ENCODE data around the gene NFILZ. TPM values are rescaled to one million over a fixed set of nuclear protein-coding genes. Genes with fewer than 3 reads are reported as not detected.
"Not testable (repeated sequence)": the region's sequence is repeated elsewhere in the genome, so short reads cannot be mapped to it uniquely, and the experiment has no call there.

NFILZ gene
- total RNA-seq, 2 experiments from 2014 or later: not detected

DNA sequence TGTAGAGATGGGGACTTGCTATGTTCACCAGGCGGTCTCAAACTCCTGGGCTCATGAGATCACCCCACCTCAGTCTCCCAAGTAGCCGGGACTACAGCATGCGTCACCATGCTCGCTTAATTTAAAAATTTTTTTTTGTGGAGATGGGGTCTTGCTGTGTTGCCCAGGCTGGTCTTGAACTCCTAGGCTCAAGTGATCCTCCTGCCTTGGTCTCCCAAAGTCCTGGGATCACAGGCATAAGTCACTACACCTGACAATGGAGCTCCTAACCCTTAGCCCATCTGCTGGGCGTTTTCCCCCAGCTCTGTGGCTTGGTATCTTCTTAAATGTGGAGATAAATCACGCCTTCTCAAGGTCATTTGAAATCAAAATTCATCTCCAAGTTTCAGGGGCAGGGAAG lies 13.6 kb upstream of the NFILZ start:
- no peak overlapping the region for H3K27ac Mint-ChIP-seq
- H3K9me3 Mint-ChIP-seq: no peaks in the 10 kb centered on the region
- no peak for ATAC-seq (ENCODE audit: low read depth)
- H3K36me3 Mint-ChIP-seq: no peaks in the 10 kb centered on the region
- peaks cover 9% of the 10 kb centered on the region for H3K27me3 Mint-ChIP-seq
- H3K4me1 Mint-ChIP-seq: peaks cover 13% of the 10 kb centered on the region
- POLR2A ChIA-PET: no interaction called here
- no peak for DNase-seq
- no peak overlapping the region for H3K4me3 Mint-ChIP-seq

DNA sequence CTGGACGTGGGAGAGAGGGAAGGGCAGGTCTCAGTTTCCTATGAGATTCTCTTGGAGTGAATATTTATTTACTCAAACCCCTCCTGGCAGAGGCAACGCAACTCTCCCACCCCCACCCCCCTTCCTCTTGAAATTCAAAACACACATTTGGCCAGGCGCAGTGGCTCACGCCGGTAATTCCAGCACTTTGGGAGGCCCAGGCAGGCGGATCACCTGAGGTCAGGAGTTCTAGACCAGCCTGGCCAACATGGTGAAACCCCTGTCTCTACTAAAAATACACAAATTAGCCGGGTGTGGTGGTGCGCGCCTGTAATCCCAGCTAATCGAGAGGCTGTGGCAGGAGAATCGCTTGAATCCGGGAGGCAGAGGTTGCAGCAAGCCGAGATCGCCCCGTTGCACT lies 13.1 kb upstream of the NFILZ start:
- not testable (repeated sequence) for ATAC-seq (ENCODE audit: low read depth)

DNA sequence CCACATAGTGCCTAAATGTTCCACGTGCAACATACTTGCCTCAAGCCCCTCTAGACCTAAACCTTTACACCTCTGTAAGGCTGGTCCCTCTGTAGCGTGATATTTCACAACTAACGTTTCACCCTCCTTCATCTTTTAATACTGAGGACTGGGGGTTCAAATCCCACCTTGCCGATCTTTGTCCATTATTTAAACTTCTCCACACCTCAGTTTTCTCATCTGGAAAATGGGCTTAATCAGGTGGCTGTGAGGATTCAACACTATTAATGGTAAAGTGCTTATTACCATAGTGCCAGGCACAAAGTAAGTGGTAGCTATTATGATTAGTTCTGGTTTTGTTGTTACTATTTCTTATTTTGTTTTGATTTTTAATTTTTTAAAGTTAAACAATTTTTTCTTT lies 12.4 kb upstream of the NFILZ start:
- Mint-ChIP-seq H3K4me3 (no peak overlapping the region), H3K36me3 (no peaks in the 10 kb centered on the region), H3K27me3 (peaks cover 8% of the 10 kb centered on the region), H3K4me1 (peaks cover 6% of the 10 kb centered on the region), H3K9me3 (no peaks in the 10 kb centered on the region), H3K27ac (no peak overlapping the region)
- ATAC-seq (ENCODE audit: low read depth): no peak
- no peak for DNase-seq
- POLR2A ChIA-PET: no interaction called here

More for the DNA sequence above, 13.1 kb upstream of the NFILZ start:
- H3K27ac Mint-ChIP-seq, H3K4me3 Mint-ChIP-seq, H3K36me3 Mint-ChIP-seq, DNase-seq, POLR2A ChIA-PET, H3K9me3 Mint-ChIP-seq, H3K27me3 Mint-ChIP-seq: not testable (repeated sequence)
- peaks cover 11% of the 10 kb centered on the region for H3K4me1 Mint-ChIP-seq

DNA sequence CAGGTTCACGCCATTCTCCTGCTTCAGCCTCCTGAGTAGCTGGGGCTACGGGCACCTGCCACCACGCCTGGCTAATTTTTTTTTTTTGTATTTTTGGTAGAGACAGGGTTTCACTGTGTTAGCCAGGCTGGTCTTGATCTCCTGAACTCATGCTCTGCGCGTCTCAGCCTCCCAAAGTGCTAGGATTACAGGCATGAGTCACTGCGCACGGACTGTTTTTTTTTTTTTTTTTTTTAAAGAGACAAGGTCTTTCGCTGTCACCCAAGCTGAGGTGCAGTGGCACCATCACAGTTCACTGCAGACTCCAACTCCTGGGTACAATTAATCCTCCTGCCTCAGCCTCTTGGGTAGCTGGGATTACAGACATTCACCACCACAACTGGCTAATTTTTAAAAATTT lies 11.7 kb upstream of the NFILZ start:
- no peak overlapping the region for H3K27ac Mint-ChIP-seq

DNA sequence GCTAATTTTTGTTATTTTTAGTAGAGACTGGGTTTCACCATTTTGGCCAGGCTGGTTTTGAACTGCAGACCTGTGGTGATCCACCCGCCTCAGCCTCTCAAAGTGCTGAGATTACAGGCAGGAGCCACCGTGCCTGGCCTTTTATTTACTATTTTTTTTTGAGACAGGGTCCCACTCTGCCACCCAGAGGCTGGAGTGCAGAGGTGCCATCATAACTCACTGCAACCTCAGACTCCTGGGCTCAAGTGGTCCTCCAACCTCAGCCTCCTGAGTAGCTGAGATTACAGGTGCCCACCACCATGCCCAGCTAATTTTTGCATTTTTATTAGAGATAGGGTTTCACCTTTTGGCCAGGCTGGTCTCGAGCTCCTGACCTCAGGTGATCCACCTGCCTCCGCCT lies 7.5 kb upstream of the NFILZ start:
- ATAC-seq (ENCODE audit: low read depth); H3K36me3 Mint-ChIP-seq; H3K4me3 Mint-ChIP-seq; H3K27ac Mint-ChIP-seq; H3K27me3 Mint-ChIP-seq; H3K4me1 Mint-ChIP-seq; DNase-seq; H3K9me3 Mint-ChIP-seq: not testable (repeated sequence)
- POLR2A ChIA-PET: interaction anchor here (0.6 kb wide), 2 partner anchors 253 to 347 kb away, joined by 3 to 4 read pairs; no protein-coding TSS in a partner anchor

More for the DNA sequence above, 11.7 kb upstream of the NFILZ start:
- Mint-ChIP-seq H3K9me3 (no peaks in the 10 kb centered on the region), H3K4me1 (peaks cover 6% of the 10 kb centered on the region), H3K36me3 (no peaks in the 10 kb centered on the region), H3K4me3 (no peak overlapping the region), H3K27me3 (peaks cover 4% of the 10 kb centered on the region)
- no peak for ATAC-seq (ENCODE audit: low read depth)
- POLR2A ChIA-PET: no interaction called here
- DNase-seq: no peak

DNA sequence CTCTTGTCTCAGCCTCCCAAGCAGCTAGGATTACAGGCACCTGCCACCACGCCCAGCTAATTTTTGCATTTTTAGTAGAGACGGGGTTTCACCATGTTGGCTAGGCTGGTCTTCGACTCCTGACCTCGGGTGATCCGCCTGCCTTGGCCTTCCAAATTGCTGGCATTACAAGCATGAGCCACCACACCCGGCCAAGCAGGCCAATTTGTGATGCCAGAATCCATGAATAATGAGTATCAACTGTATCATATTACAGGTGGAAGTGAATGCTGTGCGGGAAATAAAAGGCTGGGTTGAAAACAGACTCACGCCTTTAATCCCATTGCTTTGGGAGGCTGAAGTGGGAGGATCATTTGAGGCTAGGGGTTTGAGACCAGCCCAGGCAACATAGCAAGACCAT lies 3.6 kb upstream of the NFILZ start:
- H3K4me1 Mint-ChIP-seq: no peaks in the 10 kb centered on the region
- no peaks in the 10 kb centered on the region for H3K9me3 Mint-ChIP-seq
- H3K4me3 Mint-ChIP-seq: no peak overlapping the region
- no peak overlapping the region for H3K27ac Mint-ChIP-seq
- no peak for DNase-seq
- ATAC-seq (ENCODE audit: low read depth): no peak
- H3K36me3 Mint-ChIP-seq: no peaks in the 10 kb centered on the region
- H3K27me3 Mint-ChIP-seq: peaks cover 5% of the 10 kb centered on the region
- POLR2A ChIA-PET: no interaction called here

DNA sequence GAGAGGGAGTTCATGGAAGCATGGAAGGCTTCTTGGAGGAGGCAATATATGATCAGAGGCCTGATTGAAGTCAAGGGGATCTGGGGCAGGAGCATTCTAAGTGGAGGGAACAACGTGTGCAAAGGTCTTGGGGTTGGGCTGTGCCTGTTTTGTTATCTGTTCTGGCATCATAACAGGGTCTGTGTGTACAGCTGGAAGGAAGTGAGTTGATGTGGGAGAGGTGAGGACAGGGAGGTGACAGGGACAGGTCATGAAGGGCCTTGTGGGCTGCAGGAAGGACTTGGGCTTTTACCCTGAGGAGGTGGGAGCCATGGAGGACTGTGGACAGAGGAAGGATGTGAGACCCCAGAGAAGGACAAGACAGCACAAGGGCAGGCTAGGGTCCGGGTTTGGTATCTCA lies 1.2 kb upstream of the NFILZ start:
- no peaks in the 10 kb centered on the region for H3K9me3 Mint-ChIP-seq
- H3K4me3 Mint-ChIP-seq: no peak overlapping the region
- no peaks in the 10 kb centered on the region for H3K36me3 Mint-ChIP-seq
- POLR2A ChIA-PET: no interaction called here
- DNase-seq: no peak
- ATAC-seq (ENCODE audit: low read depth): no peak
- no peaks in the 10 kb centered on the region for H3K4me1 Mint-ChIP-seq
- no peak overlapping the region for H3K27ac Mint-ChIP-seq
- H3K27me3 Mint-ChIP-seq: peaks cover 5% of the 10 kb centered on the region

DNA sequence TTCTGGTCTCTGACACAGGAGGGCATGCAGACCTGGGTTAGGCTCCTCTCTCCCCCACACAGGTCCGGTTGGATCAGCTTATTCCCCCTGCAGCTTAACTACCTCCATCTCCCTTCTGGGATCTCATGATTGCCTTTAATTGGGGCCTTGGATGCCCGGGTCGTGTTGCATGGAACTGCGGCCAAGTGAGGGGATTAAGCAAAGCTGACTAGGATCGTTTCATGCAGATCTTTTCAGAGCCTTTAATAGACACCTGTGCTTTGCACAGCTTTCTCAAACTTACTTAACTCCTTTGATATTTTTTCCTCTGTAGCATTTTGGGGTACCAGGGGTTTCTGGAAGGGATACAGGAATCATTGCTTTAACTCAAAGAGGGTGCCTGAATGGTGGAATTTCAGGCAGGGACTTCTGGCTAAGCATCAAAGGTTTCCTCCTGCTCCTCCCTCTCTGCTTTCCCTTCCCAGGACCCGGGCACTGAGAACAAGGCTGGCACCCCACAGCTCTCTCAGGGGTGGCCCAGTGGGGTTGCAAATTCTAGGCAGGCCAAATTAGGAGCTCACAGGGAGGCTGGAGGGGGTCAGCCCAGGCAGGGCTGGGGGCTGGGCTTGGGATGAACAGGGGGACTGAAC lies 477 bp downstream of the NFILZ start:
- Mint-ChIP-seq H3K27me3 (peaks cover 5% of the 10 kb centered on the region), H3K9me3 (no peaks in the 10 kb centered on the region), H3K4me1 (no peaks in the 10 kb centered on the region), H3K36me3 (no peaks in the 10 kb centered on the region), H3K4me3 (no peak overlapping the region), H3K27ac (no peak overlapping the region)
- POLR2A ChIA-PET: no interaction called here
- DNase-seq (no peak), ATAC-seq (ENCODE audit: low read depth) (no peak)

DNA sequence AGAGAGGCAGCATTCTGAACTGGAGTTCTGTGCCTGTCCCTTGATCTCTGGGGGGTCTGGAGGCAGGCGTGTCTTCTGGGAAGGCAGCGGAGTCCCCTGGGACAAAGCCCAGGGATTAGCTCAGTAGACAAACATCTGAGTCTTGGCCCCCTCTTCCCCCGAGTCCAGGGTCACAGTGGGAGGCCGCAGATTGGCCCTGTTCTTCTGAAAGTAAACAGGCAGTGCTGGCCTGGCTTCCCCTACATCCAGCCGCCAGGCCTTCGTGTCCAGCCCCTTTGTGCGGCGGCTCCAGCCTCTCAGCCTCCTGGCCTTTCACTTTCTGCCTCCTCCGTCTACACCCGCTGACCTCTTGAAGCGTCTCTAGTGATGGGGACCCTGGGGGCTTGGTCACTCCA lies 989 bp downstream of the NFILZ start:
- Mint-ChIP-seq H3K36me3 (no peaks in the 10 kb centered on the region), H3K9me3 (no peaks in the 10 kb centered on the region), H3K4me1 (no peaks in the 10 kb centered on the region), H3K27me3 (peaks cover 5% of the 10 kb centered on the region), H3K4me3 (no peak overlapping the region), H3K27ac (no peak overlapping the region)
- POLR2A ChIA-PET: no interaction called here
- no peak for ATAC-seq (ENCODE audit: low read depth)
- DNase-seq: no peak

DNA sequence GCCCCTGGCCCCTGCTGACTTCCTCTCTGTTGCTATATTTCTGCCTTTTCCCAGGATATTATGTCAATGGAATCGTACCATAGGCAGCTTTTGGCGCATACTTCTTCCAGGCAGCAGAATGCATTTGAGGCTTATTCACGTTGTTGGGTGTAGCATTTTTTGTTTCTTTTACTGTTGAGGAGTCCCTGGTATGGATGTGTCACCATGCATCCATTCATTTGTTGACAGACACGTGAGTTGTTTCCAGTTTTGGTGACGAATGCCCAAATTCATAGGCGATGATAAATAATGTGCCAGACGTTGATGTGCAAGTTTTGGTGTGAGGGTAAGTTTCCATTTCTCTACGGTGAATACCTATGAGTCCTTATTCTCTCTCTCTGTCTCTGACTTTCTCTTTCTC lies 5.0 kb downstream of the NFILZ start:
- POLR2A ChIA-PET: no interaction called here
- H3K4me3 Mint-ChIP-seq: no peak overlapping the region
- H3K4me1 Mint-ChIP-seq: peaks cover 5% of the 10 kb centered on the region
- DNase-seq (no peak), ATAC-seq (ENCODE audit: low read depth) (no peak)
- no peak overlapping the region for H3K27ac Mint-ChIP-seq
- no peaks in the 10 kb centered on the region for H3K36me3 Mint-ChIP-seq
- H3K27me3 Mint-ChIP-seq: peaks cover 17% of the 10 kb centered on the region
- no peaks in the 10 kb centered on the region for H3K9me3 Mint-ChIP-seq

DNA sequence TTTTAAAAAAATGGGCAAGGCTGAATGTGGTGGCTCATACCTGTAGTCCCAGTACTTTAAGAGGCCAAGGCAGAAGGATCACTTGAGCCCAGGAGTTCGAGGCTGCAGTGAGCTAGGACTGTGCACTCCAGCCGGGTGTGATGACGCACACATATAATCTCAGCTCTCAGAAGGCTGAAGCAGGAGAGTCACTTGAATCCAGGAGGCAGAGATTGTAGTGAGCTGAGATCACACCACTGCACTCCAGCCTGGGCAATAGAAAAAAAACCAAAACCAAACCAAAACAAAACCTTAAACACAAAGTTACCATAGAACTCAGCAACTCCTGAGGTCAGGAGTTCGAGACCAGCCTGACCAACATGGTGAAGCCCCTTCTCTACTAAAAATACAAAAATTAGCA lies 6.6 kb downstream of the NFILZ start:
- H3K4me3 Mint-ChIP-seq; H3K27ac Mint-ChIP-seq; ATAC-seq (ENCODE audit: low read depth); H3K4me1 Mint-ChIP-seq; H3K36me3 Mint-ChIP-seq; DNase-seq; H3K9me3 Mint-ChIP-seq; POLR2A ChIA-PET: not testable (repeated sequence)
- peaks cover 15% of the 10 kb centered on the region for H3K27me3 Mint-ChIP-seq

DNA sequence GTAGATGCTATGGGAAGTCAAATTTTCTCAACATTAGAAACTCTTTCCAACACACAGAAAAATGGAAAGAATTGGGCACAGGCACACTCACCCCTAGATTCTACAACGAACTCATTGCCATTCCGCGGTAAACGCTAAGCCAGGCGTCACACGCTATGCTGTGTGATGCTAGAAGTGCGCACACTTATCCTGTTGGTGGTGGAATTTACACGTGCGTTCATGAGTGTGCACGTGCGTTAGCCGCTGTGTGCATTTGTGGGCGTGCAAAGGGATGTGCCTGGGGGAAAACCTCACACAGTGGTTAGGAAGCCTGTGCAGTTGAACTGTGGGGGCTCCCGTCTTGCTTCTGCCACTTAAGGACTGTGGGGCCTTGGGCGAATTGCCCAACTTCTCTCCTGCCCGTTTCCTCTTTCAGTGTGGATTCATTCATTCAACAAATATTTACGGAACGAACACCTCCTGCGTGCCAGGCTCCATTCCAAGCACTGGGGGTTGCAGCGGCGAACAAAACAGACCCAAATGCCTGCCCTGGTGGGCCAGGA lies 7.7 kb downstream of the NFILZ start:
- Mint-ChIP-seq H3K9me3 (no peaks in the 10 kb centered on the region), H3K27me3 (peaks cover 15% of the 10 kb centered on the region), H3K4me1 (peaks cover 5% of the 10 kb centered on the region), H3K27ac (no peak overlapping the region), H3K4me3 (no peak overlapping the region), H3K36me3 (no peaks in the 10 kb centered on the region)
- no peak for ATAC-seq (ENCODE audit: low read depth)
- no peak for DNase-seq
- POLR2A ChIA-PET: no interaction called here

DNA sequence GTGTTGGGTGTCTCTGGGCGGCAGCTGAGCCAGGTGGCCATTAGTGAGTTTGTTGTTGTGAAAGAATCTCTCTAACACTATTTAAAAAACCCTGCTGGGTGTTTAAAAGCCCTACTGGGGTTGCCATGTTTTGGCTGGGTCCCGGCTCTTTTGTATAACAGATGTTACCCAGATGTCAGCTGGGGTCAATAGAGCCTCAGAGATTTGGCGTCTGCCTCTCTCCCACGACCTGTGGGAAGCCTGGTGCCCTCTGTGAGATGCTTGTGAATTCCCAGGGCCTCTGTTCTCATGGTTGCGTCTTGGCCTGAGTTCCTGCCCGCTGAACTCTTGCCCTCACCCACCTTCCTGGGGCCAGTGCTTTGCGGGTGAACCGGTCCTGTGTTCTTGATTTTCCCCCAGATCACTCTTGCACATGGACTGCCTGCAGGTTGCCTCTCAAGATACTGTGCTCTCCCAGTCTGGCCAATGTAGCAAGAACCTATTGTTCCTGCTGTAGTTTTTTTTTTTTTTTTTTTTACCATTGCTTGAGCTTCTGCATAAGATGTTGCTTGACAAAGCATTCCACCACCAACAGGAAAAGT lies 9.5 kb downstream of the NFILZ start:
- Mint-ChIP-seq H3K36me3 (no peaks in the 10 kb centered on the region), H3K9me3 (no peaks in the 10 kb centered on the region), H3K4me3 (no peak overlapping the region), H3K27ac (no peak overlapping the region), H3K4me1 (peaks cover 5% of the 10 kb centered on the region), H3K27me3 (peaks cover 19% of the 10 kb centered on the region)
- DNase-seq (no peak), ATAC-seq (ENCODE audit: low read depth) (no peak)
- POLR2A ChIA-PET: no interaction called here

DNA sequence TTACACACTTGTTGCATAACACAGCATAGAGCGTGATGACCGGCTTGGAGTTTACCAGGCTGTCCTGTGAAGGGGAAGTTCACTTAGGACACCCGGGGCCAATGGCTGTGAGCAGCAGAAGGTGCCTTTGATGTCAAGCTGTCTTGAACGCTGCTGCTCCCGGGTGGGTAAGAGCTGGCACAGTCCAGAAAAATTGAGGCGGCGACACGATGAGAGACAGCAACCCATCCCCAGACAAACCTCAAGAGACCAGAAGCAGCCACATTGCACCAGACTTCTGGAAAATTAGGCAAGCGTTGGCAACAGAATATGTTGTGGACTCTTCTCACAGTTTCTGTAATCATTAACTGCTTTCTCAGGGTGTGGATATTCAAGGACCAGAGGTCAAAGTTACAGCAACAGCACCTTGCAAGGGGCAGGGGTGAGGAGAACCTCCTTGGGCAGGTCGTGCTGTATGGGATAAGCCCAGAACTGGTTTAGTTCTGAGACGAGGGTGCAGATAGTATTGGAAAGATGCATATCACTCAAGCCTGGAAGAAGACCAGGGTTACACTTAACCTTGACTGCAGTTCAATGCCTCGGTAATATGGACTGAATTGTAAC lies 10.1 kb downstream of the NFILZ start:
- peaks cover 22% of the 10 kb centered on the region for H3K27me3 Mint-ChIP-seq
- no peaks in the 10 kb centered on the region for H3K36me3 Mint-ChIP-seq
- no peak overlapping the region for H3K4me3 Mint-ChIP-seq
- no peak overlapping the region for H3K27ac Mint-ChIP-seq
- no peaks in the 10 kb centered on the region for H3K9me3 Mint-ChIP-seq
- ATAC-seq (ENCODE audit: low read depth) (no peak), DNase-seq (no peak)
- POLR2A ChIA-PET: no interaction called here
- H3K4me1 Mint-ChIP-seq: peaks cover 5% of the 10 kb centered on the region

Measured in activated naive CD8-positive, alpha-beta T cell treated with anti-CD3 and anti-CD28 coated beads, Interleukin-2, amount 10 ng/mL, durations not matched to agents 7 days and 5 days (primary cell).